ENCODE results near the gene DEXI.
A peak's percentile ranks its signal among the peaks of the same experiment; 100 is the strongest.
"Not testable (repeated sequence)": the region's sequence is repeated elsewhere in the genome, so short reads cannot be mapped to it uniquely, and the experiment has no call there.

Gene DEXI

DNA sequence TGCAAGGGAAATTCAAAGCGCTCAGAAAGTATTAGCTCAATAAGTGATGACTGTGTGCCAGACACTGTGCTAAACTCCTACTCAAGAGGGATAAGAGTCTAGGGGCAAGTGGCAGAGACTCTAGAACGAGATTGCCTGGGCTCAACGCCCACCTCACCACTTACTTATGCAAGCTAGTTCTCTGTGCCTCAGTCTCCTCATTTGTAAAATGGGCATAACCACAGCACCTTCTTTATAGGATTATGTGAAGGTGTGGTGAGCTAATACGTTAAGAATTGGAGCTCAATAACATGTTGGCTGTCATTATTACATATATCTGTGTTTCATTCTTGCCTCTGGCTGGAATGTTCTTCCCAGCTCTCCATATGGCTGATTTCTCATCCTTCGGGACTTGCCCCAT is 15.4 kb downstream of the DEXI start:
- no peak for DNase-seq (ENCODE audit: low read depth)

DNA sequence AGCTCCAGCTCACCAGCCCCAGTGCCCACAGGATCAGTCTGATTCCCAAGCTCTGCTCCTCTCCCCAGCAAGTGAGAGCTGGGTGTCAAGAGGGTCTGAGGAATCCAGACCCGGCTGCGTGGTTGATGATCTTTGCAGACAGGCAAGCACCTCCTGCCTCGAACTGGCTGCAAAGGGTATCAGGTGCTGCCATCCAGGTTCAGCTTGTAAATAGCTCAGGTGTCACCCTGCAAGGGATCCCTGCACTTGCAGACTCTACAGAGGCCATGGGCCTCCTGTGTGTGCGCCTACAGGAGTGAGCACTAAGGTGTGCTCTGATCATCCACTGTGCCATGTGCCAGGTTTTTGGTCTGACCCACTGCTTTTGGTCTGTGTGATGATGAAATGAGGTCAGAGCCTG is 16.2 kb downstream of the DEXI start:
- DNase-seq (ENCODE audit: low read depth) = no peak

DNA sequence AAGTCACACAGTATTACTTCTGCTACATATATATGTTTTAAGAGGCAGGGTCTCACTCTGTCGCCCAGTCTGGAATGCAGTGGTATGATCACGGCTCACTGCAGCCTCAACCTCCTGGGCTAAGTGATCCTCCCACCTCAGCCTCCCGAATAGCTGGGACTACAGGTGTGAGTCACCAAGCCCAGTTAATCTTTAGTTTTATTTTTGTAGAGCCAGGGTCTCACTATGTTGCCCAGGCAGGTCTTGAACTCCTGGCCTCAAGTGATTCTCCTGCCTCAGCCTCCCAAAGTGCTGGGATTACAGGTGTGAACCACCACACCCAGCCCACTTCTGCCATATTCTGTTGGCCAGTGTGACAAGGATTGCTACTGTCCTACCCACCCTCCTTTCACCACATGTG is 17.0 kb downstream of the DEXI start:
- not testable (repeated sequence) for DNase-seq (ENCODE audit: low read depth)

GRCh38 chr16:10923650-10924214 is 18.5 kb downstream of the DEXI start:
- DNase-seq (ENCODE audit: low read depth) = no peak

- DNase-seq (ENCODE audit: low read depth) = no peak
Measured at GRCh38 chr16:10923146-10923649, 19.1 kb downstream of the DEXI start.

GRCh38 chr16:10922328-10923145 is 19.7 kb downstream of the DEXI start:
- DNase-seq (ENCODE audit: low read depth) = no peak

DNA sequence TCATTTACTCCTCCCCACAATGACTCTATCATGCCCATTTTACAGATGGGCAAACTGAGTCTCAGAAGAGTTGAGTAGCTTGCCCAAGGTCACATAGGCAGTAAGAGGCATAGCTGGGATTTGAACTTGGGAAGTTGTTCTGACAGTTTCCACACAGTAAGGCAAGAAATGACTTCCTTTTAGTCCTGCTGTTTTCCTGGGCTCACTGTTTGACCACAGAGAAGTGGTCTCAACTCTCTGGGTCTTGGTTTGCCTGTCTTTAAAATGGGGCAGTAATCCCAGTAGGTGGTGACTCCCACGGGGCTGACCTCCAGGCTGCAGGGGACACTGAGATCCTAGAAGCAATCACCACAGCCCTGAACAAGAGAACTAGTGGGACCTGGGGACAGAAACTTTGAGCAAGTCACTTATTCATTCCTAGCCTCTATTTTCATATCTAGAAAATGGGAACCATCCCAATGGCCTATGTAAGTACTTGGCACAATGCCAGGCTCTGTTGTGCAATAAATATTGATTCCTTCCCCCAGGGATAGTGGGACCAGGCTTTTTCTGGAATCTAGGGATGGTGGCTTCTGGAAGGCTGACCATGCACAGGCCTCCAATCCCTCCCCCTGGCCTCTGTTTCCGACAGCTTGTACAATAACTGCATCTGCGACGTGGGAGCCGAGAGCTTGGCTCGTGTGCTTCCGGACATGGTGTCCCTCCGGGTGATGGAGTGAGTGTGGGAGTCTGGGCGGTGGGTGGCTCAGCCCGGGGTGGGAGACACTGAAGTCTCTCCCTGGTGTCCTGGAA is 20.5 kb downstream of the DEXI start:
- no peak for DNase-seq (ENCODE audit: low read depth)

GRCh38 chr16:10920726-10921427 is 21.4 kb downstream of the DEXI start:
- DNase-seq (ENCODE audit: low read depth) = no peak

DNA sequence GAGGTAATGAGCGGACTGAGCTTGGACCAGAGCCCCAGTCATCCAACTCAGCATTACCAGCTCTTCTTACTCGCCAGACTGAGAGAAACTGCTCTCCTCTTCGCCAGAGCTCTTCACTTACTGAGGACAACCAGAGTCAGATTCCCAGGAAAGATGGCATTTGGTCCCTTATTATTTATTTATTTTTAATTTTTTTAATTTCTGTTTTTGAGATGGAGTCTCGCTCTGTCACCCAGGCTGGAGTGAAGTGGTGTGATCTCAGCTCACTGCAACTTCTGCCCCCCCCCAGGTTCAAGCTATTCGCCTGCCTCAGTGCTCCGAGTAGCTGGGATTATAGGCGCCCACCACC is 23.3 kb downstream of the DEXI start:
- DNase-seq (ENCODE audit: low read depth) = no peak

- peak; percentile 49 for DNase-seq (ENCODE audit: low read depth)
Measured at GRCh38 chr16:10918294-10919002, 23.8 kb downstream of the DEXI start.

DNA sequence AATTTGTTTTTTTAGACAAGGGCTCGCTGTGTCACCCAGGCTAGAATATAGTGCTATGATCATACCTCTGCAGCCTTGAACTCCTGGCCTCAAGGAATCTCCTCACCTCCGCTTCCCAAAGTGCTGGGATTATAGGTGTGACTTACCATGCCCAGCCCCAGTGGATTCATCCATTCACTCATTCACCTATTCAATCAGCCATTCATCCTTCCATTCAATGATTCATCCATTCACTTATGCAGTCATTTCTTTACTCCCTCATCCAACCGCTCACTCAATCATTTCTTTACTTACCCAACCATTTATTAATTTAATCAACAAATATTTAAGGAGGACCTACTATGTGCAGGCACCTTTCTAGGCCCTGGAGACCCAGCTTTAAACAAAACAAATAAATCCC is 25.7 kb downstream of the DEXI start:
- DNase-seq (ENCODE audit: low read depth) = no peak

- DNase-seq (ENCODE audit: low read depth) = no peak
Measured at GRCh38 chr16:10911267-10911666, 31.0 kb downstream of the DEXI start.

DNA sequence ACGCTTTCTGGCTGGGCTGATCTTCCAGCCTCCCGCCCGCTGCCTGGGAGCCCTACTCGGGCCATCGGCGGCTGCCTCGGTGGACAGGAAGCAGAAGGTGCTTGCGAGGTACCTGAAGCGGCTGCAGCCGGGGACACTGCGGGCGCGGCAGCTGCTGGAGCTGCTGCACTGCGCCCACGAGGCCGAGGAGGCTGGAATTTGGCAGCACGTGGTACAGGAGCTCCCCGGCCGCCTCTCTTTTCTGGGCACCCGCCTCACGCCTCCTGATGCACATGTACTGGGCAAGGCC is 34.6 kb downstream of the DEXI start:
- DNase-seq (ENCODE audit: low read depth) = no peak

DNA sequence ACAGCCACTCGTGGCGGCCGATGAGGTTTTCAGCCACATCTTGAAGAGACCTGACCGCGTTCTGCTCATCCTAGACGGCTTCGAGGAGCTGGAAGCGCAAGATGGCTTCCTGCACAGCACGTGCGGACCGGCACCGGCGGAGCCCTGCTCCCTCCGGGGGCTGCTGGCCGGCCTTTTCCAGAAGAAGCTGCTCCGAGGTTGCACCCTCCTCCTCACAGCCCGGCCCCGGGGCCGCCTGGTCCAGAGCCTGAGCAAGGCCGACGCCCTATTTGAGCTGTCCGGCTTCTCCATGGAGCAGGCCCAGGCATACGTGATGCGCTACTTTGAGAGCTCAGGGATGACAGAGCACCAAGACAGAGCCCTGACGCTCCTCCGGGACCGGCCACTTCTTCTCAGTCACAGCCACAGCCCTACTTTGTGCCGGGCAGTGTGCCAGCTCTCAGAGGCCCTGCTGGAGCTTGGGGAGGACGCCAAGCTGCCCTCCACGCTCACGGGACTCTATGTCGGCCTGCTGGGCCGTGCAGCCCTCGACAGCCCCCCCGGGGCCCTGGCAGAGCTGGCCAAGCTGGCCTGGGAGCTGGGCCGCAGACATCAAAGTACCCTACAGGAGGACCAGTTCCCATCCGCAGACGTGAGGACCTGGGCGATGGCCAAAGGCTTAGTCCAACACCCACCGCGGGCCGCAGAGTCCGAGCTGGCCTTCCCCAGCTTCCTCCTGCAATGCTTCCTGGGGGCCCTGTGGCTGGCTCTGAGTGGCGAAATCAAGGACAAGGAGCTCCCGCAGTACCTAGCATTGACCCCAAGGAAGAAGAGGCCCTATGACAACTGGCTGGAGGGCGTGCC is 35.1 kb downstream of the DEXI start:
- DNase-seq (ENCODE audit: low read depth) = no peak

DNA sequence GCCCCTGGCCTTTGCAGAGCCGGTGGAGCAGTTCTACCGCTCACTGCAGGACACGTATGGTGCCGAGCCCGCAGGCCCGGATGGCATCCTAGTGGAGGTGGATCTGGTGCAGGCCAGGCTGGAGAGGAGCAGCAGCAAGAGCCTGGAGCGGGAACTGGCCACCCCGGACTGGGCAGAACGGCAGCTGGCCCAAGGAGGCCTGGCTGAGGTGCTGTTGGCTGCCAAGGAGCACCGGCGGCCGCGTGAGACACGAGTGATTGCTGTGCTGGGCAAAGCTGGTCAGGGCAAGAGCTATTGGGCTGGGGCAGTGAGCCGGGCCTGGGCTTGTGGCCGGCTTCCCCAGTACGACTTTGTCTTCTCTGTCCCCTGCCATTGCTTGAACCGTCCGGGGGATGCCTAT is 35.8 kb downstream of the DEXI start:
- no peak for DNase-seq (ENCODE audit: low read depth)

DNA sequence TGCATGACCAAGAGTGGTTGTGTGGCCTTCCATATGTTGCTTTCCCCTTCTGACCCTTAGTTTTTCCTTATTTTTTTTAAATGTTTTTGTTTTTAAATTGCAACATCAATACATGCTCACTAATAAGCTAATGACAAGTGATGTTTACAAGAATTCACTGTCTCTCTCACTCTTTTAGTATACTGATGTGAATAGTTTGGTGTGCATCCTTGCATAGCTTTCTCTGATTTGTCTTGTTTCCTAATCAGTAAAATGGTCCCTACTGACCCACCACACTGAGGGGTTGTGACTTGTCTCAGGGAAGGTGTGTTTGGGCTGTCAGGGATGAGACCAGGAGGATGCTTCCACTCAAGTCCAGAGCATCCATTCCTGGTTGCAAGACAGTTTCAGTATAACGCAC is 39.3 kb downstream of the DEXI start:
- DNase-seq (ENCODE audit: low read depth) = no peak

DNA sequence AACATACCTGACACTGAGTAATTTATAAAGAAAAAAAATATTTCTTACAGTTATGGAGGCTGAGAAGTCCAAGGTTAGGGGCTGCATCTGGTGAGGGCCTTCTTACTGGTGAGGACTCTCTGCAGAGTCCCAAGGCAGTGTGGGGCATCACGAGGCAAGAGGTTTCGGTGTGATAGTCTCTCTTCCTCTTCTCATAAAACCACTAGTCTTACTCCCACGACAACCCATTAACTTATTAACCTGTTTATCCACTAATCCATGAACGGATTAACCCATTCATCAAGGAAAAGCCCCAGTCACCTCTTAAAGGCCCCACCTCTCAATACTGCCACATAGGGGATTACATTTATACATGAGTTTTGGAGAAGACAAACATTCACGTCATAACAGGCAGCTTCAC is 45.1 kb downstream of the DEXI start:
- no peak for DNase-seq (ENCODE audit: low read depth)

DNA sequence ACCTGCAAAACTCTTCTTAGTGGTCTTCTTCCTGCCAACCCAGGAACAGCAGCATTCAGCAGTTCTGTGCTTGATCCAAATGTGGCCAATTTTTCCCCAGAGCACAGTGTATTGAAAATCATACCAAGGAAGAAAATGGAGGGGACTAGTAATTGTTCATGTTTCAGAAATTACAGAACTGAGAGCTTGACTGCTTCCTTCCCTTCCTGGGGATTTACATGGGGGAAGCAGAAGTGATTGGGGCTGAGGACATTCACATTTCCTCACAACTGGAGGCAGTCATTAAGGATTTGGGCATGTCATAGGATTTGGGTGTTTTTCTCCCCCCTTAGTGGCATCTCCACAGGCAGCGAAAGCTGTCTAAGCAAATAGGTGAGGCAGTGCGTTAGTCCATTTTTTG is 45.5 kb downstream of the DEXI start:
- DNase-seq (ENCODE audit: low read depth) = no peak

- no peak for DNase-seq (ENCODE audit: low read depth)
Measured at GRCh38 chr16:10896165-10896564, 46.1 kb downstream of the DEXI start.

GRCh38 chr16:10895053-10895946 is 47.0 kb downstream of the DEXI start:
- DNase-seq (ENCODE audit: low read depth) = no peak

Measured in stimulated activated CD8-positive, alpha-beta memory T cell treated with anti-CD3 and anti-CD28 coated beads, Interleukin-12 subunit alpha, Interleukin-12 subunit beta, amount 100 ng/mL, for 4 hours (primary cell).